Measurements from ENCODE around the gene RPUSD4. TPM values are rescaled to one million over a fixed set of nuclear protein-coding genes. Genes with fewer than 3 reads are reported as not detected.
A peak's percentile ranks its signal among the peaks of the same experiment; 100 is the strongest.

The RPUSD4 gene
- total and polyA plus RNA-seq, 9 donors: 29.7 to 44.8 (median 39.9) TPM

DNA sequence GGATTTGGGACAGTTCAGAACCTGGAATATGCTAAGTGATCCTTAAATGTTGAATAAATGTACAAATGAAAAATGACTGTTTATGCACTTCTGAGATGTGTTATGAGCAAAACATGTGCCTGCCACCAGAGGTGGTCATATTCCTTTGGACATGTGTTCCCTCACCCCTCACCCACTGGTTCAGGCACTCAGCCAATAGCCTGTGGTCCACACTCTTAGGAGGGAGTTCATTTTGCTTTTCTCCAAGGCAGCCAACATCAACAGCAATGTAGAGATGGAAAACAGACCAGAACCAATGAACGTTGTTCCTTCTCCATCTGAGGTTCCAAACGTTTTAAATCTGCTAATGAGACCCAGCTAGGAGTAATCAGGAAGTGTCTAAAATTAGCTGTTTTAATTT lies 44.0 kb downstream of the RPUSD4 start:
- H3K27me3 ChIP-seq (ENCODE audit: control insufficient read depth, insufficient read depth, low read length): no peaks in the 10 kb centered on the region
- no peak overlapping the region for H3K27ac ChIP-seq (ENCODE audit: low read length)
- no CpG with 5 or more reads among the region's 2 CpGs for WGBS (ENCODE audit: insufficient coverage)
- no peak overlapping the region for H3K4me3 ChIP-seq (ENCODE audit: low read length)
- no peaks in the 10 kb centered on the region for H3K9me3 ChIP-seq (replicated peaks; ENCODE audit: control insufficient read depth, low read depth, low read length)
- H3K4me1 ChIP-seq (ENCODE audit: control insufficient read depth, insufficient read depth, low read length): peaks cover 47% of the 10 kb centered on the region
- no peak for DNase-seq
- H3K36me3 ChIP-seq (ENCODE audit: control insufficient read depth, insufficient read depth, low read length): no peaks in the 10 kb centered on the region

DNA sequence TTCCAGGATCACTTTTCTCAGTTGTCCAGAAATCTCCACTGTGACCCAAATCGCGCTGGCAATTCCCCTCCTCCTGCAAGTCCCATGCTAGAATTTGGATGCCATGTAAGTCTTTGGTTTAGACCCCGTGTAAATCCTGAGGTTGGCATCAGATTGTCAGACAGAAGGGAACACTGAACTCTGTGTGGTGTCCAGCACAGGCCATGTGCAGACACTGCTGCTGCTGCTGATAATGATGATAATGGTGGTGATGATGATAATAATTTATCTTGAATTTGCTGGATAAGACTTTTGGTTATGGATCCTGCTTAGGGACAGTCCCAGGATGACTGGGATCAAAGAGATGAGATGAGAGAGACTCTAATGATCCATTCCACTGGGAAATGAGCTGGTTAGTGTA lies 45.0 kb downstream of the RPUSD4 start:
- Histone ChIP-seq H3K4me1 (ENCODE audit: control insufficient read depth, insufficient read depth, low read length) (peaks cover 44% of the 10 kb centered on the region), H3K27me3 (ENCODE audit: control insufficient read depth, insufficient read depth, low read length) (no peaks in the 10 kb centered on the region), H3K9me3 (replicated peaks; ENCODE audit: control insufficient read depth, low read depth, low read length) (no peaks in the 10 kb centered on the region), H3K36me3 (ENCODE audit: control insufficient read depth, insufficient read depth, low read length) (no peaks in the 10 kb centered on the region), H3K4me3 (ENCODE audit: low read length) (no peak overlapping the region), H3K27ac (ENCODE audit: low read length) (no peak overlapping the region)
- WGBS (ENCODE audit: insufficient coverage): 86% methylated on average over 3 of the region's 3 CpGs
- no peak for DNase-seq

DNA sequence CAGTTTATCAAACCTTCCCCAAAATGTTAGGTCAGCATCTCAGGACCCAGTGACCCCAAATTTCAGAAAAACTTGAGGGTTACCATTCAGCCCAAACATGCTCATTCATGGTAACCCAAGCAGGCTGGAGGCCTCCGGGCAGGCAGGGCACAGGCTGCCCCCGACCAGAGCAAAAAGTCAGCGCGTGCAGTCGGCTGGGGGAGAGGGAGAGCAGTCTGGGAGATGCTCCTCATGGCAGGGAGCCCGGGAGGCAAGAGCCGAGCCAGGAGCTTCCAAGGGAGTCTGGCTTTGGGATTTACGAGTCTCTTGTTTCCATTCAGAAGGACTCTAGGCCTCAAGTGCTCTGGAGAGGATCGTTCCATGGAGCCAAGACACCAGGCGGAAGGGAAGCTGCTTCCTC lies 45.7 kb downstream of the RPUSD4 start:
- Histone ChIP-seq H3K36me3 (ENCODE audit: control insufficient read depth, insufficient read depth, low read length) (no peaks in the 10 kb centered on the region), H3K9me3 (replicated peaks; ENCODE audit: control insufficient read depth, low read depth, low read length) (no peaks in the 10 kb centered on the region), H3K27me3 (ENCODE audit: control insufficient read depth, insufficient read depth, low read length) (no peaks in the 10 kb centered on the region), H3K4me1 (ENCODE audit: control insufficient read depth, insufficient read depth, low read length) (peaks cover 49% of the 10 kb centered on the region), H3K4me3 (ENCODE audit: low read length) (no peak overlapping the region), H3K27ac (ENCODE audit: low read length) (peak overlapping the region; percentile 62)
- 13% methylated on average over 8 of the region's 10 CpGs for WGBS (ENCODE audit: insufficient coverage)
- DNase-seq: peak; percentile 76

DNA sequence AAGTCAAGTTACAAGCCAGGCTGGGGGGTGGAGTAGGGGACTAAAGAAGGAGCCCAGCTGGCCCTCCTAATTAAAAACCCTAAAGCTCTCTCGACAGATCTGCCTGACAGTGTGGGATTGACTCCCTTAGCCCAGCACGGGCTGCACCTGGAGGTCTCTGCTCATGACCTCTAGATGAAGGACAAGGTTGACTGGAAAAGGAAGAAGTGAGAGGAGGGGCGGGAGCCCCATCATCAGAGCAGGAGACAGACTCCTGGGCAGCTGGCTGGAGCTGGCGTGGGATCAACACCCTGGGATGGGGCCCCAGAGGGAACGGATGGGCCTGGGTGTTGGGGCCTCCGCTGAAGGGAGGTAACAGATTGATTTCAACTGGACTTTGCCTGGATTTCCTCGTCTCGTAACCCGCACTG lies 46.1 kb downstream of the RPUSD4 start:
- DNase-seq: peak; percentile 56
- H3K27ac ChIP-seq (ENCODE audit: low read length): peak overlapping the region; percentile 62

DNA sequence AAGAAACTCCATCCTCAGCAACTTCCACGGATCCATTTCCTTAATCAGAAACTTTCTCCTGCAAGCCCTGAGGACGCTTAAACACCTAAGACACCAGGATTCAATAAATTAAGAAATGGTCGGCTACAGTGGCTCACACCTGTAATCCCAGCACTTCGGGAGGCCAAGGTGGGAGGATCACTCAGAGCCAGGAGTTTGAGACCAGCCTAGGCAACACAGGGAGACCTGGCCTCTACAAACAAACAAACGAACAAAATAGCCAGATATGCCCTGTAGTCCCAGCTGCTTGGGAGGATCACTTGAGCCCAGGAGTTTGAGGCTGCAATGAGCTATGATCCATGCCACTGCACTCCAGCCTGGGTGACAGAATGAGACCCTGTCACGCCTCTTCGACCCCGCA lies 46.7 kb downstream of the RPUSD4 start:
- no peaks in the 10 kb centered on the region for H3K9me3 ChIP-seq (replicated peaks; ENCODE audit: control insufficient read depth, low read depth, low read length)
- no peak overlapping the region for H3K27ac ChIP-seq (ENCODE audit: low read length)
- 65% methylated on average over 3 of the region's 8 CpGs for WGBS (ENCODE audit: insufficient coverage)
- no peak overlapping the region for H3K4me3 ChIP-seq (ENCODE audit: low read length)
- no peaks in the 10 kb centered on the region for H3K27me3 ChIP-seq (ENCODE audit: control insufficient read depth, insufficient read depth, low read length)
- no peak for DNase-seq
- H3K36me3 ChIP-seq (ENCODE audit: control insufficient read depth, insufficient read depth, low read length): no peaks in the 10 kb centered on the region
- H3K4me1 ChIP-seq (ENCODE audit: control insufficient read depth, insufficient read depth, low read length): peaks cover 58% of the 10 kb centered on the region

More for the DNA sequence above, 46.1 kb downstream of the RPUSD4 start:
- WGBS (ENCODE audit: insufficient coverage): 53% methylated on average over 6 of the region's 9 CpGs
- no peaks in the 10 kb centered on the region for H3K36me3 ChIP-seq (ENCODE audit: control insufficient read depth, insufficient read depth, low read length)
- no peaks in the 10 kb centered on the region for H3K27me3 ChIP-seq (ENCODE audit: control insufficient read depth, insufficient read depth, low read length)
- H3K9me3 ChIP-seq (replicated peaks; ENCODE audit: control insufficient read depth, low read depth, low read length): no peaks in the 10 kb centered on the region
- H3K4me1 ChIP-seq (ENCODE audit: control insufficient read depth, insufficient read depth, low read length): peaks cover 53% of the 10 kb centered on the region
- H3K4me3 ChIP-seq (ENCODE audit: low read length): no peak overlapping the region

DNA sequence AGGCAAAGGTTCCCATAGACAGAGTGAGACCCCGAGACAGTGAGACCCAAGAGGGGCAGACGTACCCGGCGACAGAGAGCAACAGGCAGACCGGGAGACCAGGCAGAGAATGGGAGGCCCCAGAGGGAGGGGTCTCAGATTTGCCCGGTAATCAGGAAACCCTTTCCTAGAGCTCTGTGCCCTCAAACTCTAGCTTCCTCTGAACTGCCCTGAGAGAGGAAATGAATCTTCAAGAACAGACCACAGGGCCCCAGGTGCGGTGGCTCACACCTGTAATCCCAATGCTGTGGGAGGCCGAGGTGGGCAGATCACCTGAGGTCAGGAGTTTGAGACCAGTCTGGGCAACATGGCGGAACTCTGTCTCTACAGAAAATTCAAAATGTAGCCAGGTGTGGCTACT lies 47.7 kb downstream of the RPUSD4 start:
- no peak for DNase-seq
- no peak overlapping the region for H3K4me3 ChIP-seq (ENCODE audit: low read length)
- peaks cover 58% of the 10 kb centered on the region for H3K4me1 ChIP-seq (ENCODE audit: control insufficient read depth, insufficient read depth, low read length)
- WGBS (ENCODE audit: insufficient coverage): 82% methylated on average over 6 of the region's 9 CpGs
- H3K27ac ChIP-seq (ENCODE audit: low read length): peak overlapping the region; percentile 84
- H3K27me3 ChIP-seq (ENCODE audit: control insufficient read depth, insufficient read depth, low read length): no peaks in the 10 kb centered on the region
- H3K36me3 ChIP-seq (ENCODE audit: control insufficient read depth, insufficient read depth, low read length): no peaks in the 10 kb centered on the region
- no peaks in the 10 kb centered on the region for H3K9me3 ChIP-seq (replicated peaks; ENCODE audit: control insufficient read depth, low read depth, low read length)

DNA sequence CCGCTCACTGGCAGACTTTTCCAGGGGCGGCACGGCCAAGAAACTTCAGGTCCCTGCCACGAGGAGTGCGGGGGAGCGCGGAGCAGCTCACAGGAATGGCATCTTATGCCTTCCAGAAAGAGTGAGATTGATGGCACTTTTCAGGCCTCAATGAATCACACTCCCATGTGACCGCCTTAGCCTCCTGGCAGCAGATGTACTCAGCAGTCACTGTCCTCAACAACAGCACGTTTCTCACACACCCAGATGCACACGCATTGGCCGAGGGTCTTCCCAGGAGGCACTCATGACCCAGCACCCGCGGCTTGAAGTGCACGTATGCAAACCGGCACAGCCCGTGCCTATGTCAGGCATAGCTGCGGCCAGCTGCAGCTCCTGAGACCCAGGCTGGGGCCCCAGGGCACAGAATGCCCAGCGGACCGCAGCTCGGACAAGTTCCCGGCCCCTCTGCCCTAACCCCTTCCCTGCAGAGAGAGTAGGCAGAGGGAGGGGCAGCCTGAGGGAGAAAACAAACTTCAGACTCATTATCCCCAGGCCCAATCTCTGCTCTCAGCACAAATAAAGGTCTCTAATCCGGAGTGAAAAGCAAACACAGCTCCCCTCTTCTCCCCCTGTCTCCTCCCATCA lies 48.3 kb downstream of the RPUSD4 start:
- H3K9me3 ChIP-seq (replicated peaks; ENCODE audit: control insufficient read depth, low read depth, low read length): no peaks in the 10 kb centered on the region
- no peaks in the 10 kb centered on the region for H3K36me3 ChIP-seq (ENCODE audit: control insufficient read depth, insufficient read depth, low read length)
- DNase-seq: peak; percentile 84
- H3K4me3 ChIP-seq (ENCODE audit: low read length): no peak overlapping the region
- peak overlapping the region; percentile 84 for H3K27ac ChIP-seq (ENCODE audit: low read length)
- H3K4me1 ChIP-seq (ENCODE audit: control insufficient read depth, insufficient read depth, low read length): peaks cover 61% of the 10 kb centered on the region
- WGBS (ENCODE audit: insufficient coverage): 45% methylated on average over 13 of the region's 22 CpGs
- no peaks in the 10 kb centered on the region for H3K27me3 ChIP-seq (ENCODE audit: control insufficient read depth, insufficient read depth, low read length)

DNA sequence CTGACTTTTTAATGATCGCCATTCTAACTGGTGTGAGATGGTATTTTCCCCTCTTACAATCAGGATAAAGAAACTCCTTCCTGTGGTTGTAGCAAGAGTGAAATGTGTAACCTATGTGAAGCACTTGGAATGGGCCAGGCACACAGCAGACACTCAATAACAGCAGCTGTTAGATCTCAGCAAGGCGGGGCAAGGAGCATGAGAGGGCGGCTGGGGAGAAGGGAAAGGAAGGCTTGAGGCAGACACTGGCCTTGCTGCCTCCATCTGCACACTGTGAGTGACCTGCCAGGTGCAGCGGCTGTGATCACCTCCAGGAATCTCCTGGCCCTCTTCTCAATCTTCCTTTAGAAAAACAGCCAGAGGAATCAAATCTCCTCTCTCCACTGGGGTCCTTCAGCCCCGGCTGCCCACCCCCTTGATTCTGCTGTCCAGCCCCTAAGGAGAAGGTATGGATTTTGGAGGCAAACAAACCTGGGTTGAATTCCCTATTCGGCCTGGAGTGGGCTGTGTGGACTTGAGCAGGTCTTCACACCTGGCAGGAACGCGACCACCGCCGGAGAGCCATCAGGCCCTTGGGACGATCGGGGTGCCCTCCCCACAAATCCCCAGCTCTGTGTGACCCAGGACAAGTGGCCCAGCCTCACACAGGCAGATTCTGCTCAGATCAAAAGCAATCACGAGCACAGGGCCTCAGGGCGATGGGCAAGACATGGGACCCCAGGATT lies 49.0 kb downstream of the RPUSD4 start:
- 70% methylated on average over 10 of the region's 14 CpGs for WGBS (ENCODE audit: insufficient coverage)
- DNase-seq: peak; percentile 61
- H3K27me3 ChIP-seq (ENCODE audit: control insufficient read depth, insufficient read depth, low read length): no peaks in the 10 kb centered on the region
- H3K9me3 ChIP-seq (replicated peaks; ENCODE audit: control insufficient read depth, low read depth, low read length): no peaks in the 10 kb centered on the region
- H3K4me3 ChIP-seq (ENCODE audit: low read length): no peak overlapping the region
- H3K4me1 ChIP-seq (ENCODE audit: control insufficient read depth, insufficient read depth, low read length): peaks cover 63% of the 10 kb centered on the region
- H3K27ac ChIP-seq (ENCODE audit: low read length): peak overlapping the region; percentile 84
- no peaks in the 10 kb centered on the region for H3K36me3 ChIP-seq (ENCODE audit: control insufficient read depth, insufficient read depth, low read length)

DNA sequence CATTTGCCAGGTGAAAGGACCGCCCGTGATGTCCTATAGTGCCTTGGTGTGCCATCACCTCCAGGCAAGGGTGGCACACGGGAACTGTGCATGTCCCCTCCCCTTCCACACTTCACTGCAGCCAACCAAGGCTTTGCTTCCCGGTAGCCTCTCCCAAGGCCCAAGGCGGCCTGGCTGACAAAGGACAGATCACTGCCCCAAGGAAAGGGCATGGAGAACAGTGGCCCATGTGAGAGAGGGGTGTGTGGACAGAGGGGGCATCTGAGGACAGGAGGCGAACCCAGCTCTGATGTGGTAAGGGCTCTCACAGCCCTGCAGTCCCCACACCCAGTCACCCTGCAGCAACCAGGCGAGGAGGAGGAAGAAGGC lies 50.4 kb downstream of the RPUSD4 start:
- Histone ChIP-seq H3K27me3 (ENCODE audit: control insufficient read depth, insufficient read depth, low read length) (no peaks in the 10 kb centered on the region), H3K4me1 (ENCODE audit: control insufficient read depth, insufficient read depth, low read length) (peaks cover 60% of the 10 kb centered on the region), H3K9me3 (replicated peaks; ENCODE audit: control insufficient read depth, low read depth, low read length) (no peaks in the 10 kb centered on the region), H3K36me3 (ENCODE audit: control insufficient read depth, insufficient read depth, low read length) (no peaks in the 10 kb centered on the region), H3K27ac (ENCODE audit: low read length) (no peak overlapping the region), H3K4me3 (ENCODE audit: low read length) (no peak overlapping the region)
- WGBS (ENCODE audit: insufficient coverage): 86% methylated on average over 4 of the region's 7 CpGs
- no peak for DNase-seq

DNA sequence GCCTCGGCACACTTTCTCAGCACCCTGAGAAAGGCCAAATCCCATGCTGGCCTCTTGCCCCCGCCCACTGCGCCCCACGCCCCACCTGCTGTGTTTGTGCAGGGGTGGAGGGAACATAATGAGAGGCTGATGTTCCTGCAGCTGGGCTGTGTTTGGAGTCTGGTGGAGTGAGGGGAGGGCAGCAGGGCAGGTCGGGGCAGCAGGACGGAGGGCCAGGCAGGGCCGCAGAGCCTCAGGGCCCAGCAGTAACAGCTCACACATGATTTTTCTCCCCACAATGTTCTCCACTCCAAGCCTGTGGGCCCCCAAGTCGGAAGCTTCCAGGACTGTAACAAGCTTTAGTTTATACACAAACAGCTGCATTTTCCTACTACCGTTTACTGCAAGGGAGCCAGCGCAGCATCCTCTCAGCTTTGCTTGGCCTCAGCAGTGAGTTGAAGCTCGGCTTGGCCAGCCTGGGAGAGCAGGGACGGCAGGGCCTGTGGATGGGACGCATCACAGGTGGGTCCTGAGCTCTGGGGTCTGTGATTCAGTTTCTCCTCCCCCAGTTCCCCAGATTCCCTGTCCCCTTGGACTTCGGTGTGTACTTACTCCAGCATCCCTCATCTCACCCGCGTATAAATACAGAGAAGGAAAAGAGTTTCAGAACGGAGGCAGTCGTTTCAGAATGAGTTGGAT lies 51.0 kb downstream of the RPUSD4 start:
- Histone ChIP-seq H3K4me1 (ENCODE audit: control insufficient read depth, insufficient read depth, low read length) (peaks cover 55% of the 10 kb centered on the region), H3K9me3 (replicated peaks; ENCODE audit: control insufficient read depth, low read depth, low read length) (no peaks in the 10 kb centered on the region), H3K27ac (ENCODE audit: low read length) (peak overlapping the region; percentile 29), H3K27me3 (ENCODE audit: control insufficient read depth, insufficient read depth, low read length) (peaks cover 2% of the 10 kb centered on the region), H3K4me3 (ENCODE audit: low read length) (no peak overlapping the region), H3K36me3 (ENCODE audit: control insufficient read depth, insufficient read depth, low read length) (no peaks in the 10 kb centered on the region)
- 33% methylated on average over 6 of the region's 18 CpGs for WGBS (ENCODE audit: insufficient coverage)
- peak; percentile 78 for DNase-seq

Measured in muscle of leg (tissue), 11 donors.